Measurements from ENCODE around the gene STEEP1. TPM values are rescaled to one million over a fixed set of nuclear protein-coding genes. Genes with fewer than 3 reads are reported as not detected.

The STEEP1 gene
- total RNA-seq, 1 experiment from 2014 or later = 28.2 TPM

DNA sequence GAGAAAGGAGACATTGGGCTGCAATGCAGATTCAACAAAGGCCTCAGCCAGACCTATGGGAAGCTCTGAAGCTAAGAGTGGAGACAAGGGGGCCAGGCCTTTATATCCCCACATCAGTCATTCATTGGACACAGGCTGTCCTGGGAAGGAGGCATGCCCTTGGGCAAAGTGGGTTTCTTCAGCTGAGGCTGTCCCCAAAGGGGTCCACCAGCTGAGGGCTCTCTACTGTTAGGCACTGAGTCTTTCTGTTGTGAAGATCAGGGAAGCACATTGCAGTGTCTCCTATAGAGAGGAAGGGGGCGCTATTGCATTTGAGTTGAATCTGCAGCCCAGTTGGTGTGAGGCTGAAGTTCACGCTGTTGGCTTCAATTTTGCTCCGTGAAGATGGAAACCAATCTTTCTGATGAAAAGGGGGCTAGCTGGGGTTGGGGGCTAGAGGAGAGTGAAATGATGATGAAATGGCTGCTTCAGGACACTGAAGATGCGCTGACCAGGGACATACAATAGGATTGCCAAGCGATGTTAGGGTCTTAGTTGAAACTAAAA, 49.0 kb downstream of the STEEP1 start:
- Histone ChIP-seq H2AFZ (ENCODE audit: low read depth, low read length, poor library complexity, severe bottlenecking) (peak overlapping the region; percentile 61), H3K27ac (ENCODE audit: low read depth, low read length) (no peak overlapping the region), H3K4me2 (ENCODE audit: low read length) (no peak overlapping the region), H3K9ac (ENCODE audit: low read length) (no peak overlapping the region), H3K9me3 (ENCODE audit: control insufficient read depth in 1 of 2, insufficient read depth in 1 of 2, low read depth in 1 of 2, low read length in 2 of 2) (no peaks in the 10 kb centered on the region), H3K4me3 (replicated peaks in 1 of 2; ENCODE audit: low read depth in 1 of 2, low read length in 2 of 2) (no peak overlapping the region), H3K4me1 (ENCODE audit: control insufficient read depth in 1 of 2, insufficient read depth in 2 of 2, low read length in 2 of 2) (peaks cover 0 to 8% of the 10 kb centered on the region in 2 experiments; a peak in 2 of 4 replicates), H3K9me2 (ENCODE audit: insufficient read depth) (no peaks in the 10 kb centered on the region), H4K20me1 (ENCODE audit: insufficient read depth) (no peaks in the 10 kb centered on the region), H3K36me3 (ENCODE audit: control insufficient read depth in 1 of 2, insufficient read depth in 2 of 2, low read length in 2 of 2) (no peaks in the 10 kb centered on the region), H3K27me3 (ENCODE audit: insufficient read depth, low read length) (no peaks in the 10 kb centered on the region), H3K79me2 (ENCODE audit: insufficient read depth, low read length) (no peaks in the 10 kb centered on the region)
- ATAC-seq (peak; percentile 80), DNase-seq (ENCODE audit: low read depth, low spot score) (peak; percentile 39)
- ChIA-PET POLR2A (no interaction called here), RAD21 (ENCODE audit: low non-redundant PET in 1 of 2, low total read pairs in 2 of 2, uncharacterized antibody in 2 of 2, unreplicated experiment in 2 of 2) (interaction anchor here in 1 of 2 experiments (0.9 kb wide), 1 partner anchor 242 kb away, joined by 3 read pairs; the partner anchor contains the start of gene SOWAHD), CTCF (interaction anchor here (0.7 to 1.8 kb wide), 4 partner anchors 22 to 366 kb away, joined by 3 to 6 read pairs (median 3); no protein-coding TSS in a partner anchor)
- intact Hi-C loops (cut with micrococcal nuclease) = loop anchor here (1.0 to 10.0 kb wide), 3 partner anchors 214 to 366 kb away; partner anchors contain the start of gene SOWAHD
- no TSS peak for BruUV-seq (replicated peaks)
- TF ChIP-seq ZFX (IDR thresholded peaks at IDR 0.05) = no peak
- no peak for TF ChIP-seq TCF7L2 (IDR thresholded peaks at IDR 0.05; ENCODE audit: borderline replicate concordance, extremely low read depth, insufficient read depth, insufficient read length)
- no peak for TF ChIP-seq ELF1 (IDR thresholded peaks at IDR 0.05; ENCODE audit: borderline replicate concordance, low read depth)
- no peak for TF ChIP-seq JUND (IDR thresholded peaks at IDR 0.05)
- TF ChIP-seq MAX (IDR thresholded peaks at IDR 0.05) = no peak
- TF ChIP-seq, protein P1, sequence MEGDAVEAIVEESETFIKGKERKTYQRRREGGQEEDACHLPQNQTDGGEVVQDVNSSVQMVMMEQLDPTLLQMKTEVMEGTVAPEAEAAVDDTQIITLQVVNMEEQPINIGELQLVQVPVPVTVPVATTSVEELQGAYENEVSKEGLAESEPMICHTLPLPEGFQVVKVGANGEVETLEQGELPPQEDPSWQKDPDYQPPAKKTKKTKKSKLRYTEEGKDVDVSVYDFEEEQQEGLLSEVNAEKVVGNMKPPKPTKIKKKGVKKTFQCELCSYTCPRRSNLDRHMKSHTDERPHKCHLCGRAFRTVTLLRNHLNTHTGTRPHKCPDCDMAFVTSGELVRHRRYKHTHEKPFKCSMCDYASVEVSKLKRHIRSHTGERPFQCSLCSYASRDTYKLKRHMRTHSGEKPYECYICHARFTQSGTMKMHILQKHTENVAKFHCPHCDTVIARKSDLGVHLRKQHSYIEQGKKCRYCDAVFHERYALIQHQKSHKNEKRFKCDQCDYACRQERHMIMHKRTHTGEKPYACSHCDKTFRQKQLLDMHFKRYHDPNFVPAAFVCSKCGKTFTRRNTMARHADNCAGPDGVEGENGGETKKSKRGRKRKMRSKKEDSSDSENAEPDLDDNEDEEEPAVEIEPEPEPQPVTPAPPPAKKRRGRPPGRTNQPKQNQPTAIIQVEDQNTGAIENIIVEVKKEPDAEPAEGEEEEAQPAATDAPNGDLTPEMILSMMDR (IDR thresholded peaks at IDR 0.05 in 2 of 3, conservative IDR thresholded peaks at IDR 0.05 in 1 of 3; ENCODE audit: borderline replicate concordance in 1 of 3, insufficient read depth in 1 of 3, low read depth in 2 of 3, low read length in 2 of 3) = peak; percentile 77 to 92 (median 80)
- peak; percentile 92 for TF ChIP-seq RAD21 (IDR thresholded peaks at IDR 0.05; ENCODE audit: low read depth)
- no peak for TF ChIP-seq SP1 (IDR thresholded peaks at IDR 0.05; ENCODE audit: low read depth)
- TF ChIP-seq POLR2AphosphoS5 (IDR thresholded peaks at IDR 0.05; ENCODE audit: low read depth, low read length) = no peak
